ENCODE data around the gene CLDN1.

CLDN1 gene

DNA sequence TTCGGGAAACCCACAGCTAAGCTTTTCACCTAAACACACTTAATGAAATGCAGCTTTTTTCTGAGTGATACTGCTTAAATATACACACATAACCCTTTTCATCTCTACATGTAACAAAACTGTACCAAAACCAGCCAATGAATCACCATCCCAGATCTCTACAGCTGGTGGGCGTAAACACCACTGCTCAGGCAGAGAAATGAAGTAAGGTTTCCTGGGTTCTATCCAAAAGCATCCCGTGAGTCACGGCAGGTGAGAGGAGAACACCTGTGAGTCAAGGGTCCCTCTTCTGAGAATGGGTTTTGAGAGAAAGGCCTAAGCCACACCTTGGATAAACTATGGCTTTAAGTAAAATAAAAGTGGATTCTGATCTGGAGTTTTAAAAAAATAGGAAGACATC is 2.6 kb downstream of the CLDN1 start:
- H3K27me3 ChIP-seq (ENCODE audit: control insufficient read depth in 2 of 2, insufficient read depth in 2 of 2, low read length in 2 of 2) = peaks cover 2 to 6% of the 10 kb centered on the region in 2 donors
- H3K9ac ChIP-seq (ENCODE audit: low read depth in 1 of 2, low read length in 2 of 2) = no peak overlapping the region
- H3K27ac ChIP-seq (ENCODE audit: low read depth in 2 of 2, low read length in 2 of 2) = no peak overlapping the region
- H3K36me3 ChIP-seq (ENCODE audit: control insufficient read depth in 2 of 2, insufficient read depth in 2 of 2, low read length in 2 of 2) = no peaks in the 10 kb centered on the region
- H3K9me3 ChIP-seq (ENCODE audit: control insufficient read depth in 2 of 2, low read length in 2 of 2) = no peaks in the 10 kb centered on the region
- peaks cover 10 to 17% of the 10 kb centered on the region in 2 donors for H3K4me1 ChIP-seq (ENCODE audit: control insufficient read depth in 2 of 2, insufficient read depth in 2 of 2, low read length in 2 of 2)
- H3K4me3 ChIP-seq (ENCODE audit: low read length in 2 of 2) = no peak overlapping the region

DNA sequence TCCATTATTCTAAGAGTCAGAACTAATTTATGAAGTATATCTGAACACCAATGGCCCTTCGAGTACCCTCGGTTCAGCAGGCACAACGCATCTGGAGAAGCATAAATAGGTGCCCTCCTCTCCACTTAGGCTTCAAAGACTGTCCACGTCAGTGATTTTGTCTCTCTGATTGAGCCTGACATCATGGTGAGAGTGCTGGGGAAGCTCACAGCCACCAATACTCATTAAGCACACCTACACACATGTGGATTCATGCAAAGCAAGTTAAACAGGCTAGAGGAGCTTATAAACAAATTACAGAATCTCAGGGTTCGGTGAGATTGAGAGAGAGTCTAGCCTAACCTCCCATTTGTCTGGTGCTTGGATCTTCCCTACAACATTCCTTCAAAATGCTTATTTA is 3.6 kb downstream of the CLDN1 start:
- H3K9me3 ChIP-seq (ENCODE audit: control insufficient read depth in 2 of 2, low read length in 2 of 2) = no peaks in the 10 kb centered on the region
- no peak overlapping the region for H3K4me3 ChIP-seq (ENCODE audit: low read length in 2 of 2)
- H3K27me3 ChIP-seq (ENCODE audit: control insufficient read depth in 2 of 2, insufficient read depth in 2 of 2, low read length in 2 of 2) = peaks cover 2 to 6% of the 10 kb centered on the region in 2 donors
- no peak overlapping the region for H3K27ac ChIP-seq (ENCODE audit: low read depth in 2 of 2, low read length in 2 of 2)
- H3K9ac ChIP-seq (ENCODE audit: low read depth in 1 of 2, low read length in 2 of 2) = no peak overlapping the region
- no peaks in the 10 kb centered on the region for H3K36me3 ChIP-seq (ENCODE audit: control insufficient read depth in 2 of 2, insufficient read depth in 2 of 2, low read length in 2 of 2)
- peaks cover 10 to 17% of the 10 kb centered on the region in 2 donors for H3K4me1 ChIP-seq (ENCODE audit: control insufficient read depth in 2 of 2, insufficient read depth in 2 of 2, low read length in 2 of 2)

DNA sequence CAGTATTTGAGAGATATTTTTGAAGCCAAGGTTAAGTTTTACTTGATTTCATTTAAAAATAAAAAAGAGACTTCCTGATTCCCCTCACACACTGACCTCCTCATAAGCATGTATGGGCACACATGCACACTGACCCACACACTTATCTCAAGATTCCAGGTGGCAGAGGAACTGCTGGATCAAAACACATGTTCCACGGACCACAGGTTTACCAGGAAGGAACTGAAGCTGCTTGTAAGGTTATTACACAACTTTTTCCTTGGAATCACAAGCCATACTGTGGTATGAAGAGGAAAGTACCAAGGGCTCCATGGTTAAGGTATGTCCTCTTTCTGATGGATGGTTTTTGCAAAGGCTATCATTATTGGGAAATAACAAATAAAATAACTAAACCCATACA is 7.5 kb downstream of the CLDN1 start:
- H3K27ac ChIP-seq (ENCODE audit: low read depth in 2 of 2, low read length in 2 of 2) = no peak overlapping the region
- H3K27me3 ChIP-seq (ENCODE audit: control insufficient read depth in 2 of 2, insufficient read depth in 2 of 2, low read length in 2 of 2) = no peaks in the 10 kb centered on the region
- no peak overlapping the region for H3K4me3 ChIP-seq (ENCODE audit: low read length in 2 of 2)
- H3K36me3 ChIP-seq (ENCODE audit: control insufficient read depth in 2 of 2, insufficient read depth in 2 of 2, low read length in 2 of 2) = no peaks in the 10 kb centered on the region
- no peaks in the 10 kb centered on the region for H3K9me3 ChIP-seq (ENCODE audit: control insufficient read depth in 2 of 2, low read length in 2 of 2)
- H3K9ac ChIP-seq (ENCODE audit: low read depth in 1 of 2, low read length in 2 of 2) = no peak overlapping the region
- no peaks in the 10 kb centered on the region for H3K4me1 ChIP-seq (ENCODE audit: control insufficient read depth in 2 of 2, insufficient read depth in 2 of 2, low read length in 2 of 2)

DNA sequence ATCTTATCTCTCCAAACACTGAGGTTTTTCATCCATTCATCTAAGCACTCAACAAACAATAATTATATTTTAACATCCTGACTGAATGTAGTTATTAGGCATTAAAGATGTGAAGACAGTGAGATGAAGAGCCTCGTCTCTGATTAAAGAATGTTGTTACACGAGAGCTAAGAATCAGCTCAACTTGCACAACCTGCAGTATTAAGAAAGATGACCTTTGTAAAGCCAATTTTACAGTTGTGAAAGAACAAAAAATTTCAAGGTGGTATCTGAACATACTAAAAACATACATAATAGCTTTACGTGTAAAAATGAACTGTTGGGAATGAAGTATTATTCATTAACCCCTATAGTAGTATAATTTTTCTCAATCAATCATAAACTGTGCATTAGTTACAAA is 12.8 kb downstream of the CLDN1 start:
- Histone ChIP-seq H3K27ac (ENCODE audit: low read depth in 2 of 2, low read length in 2 of 2) (no peak overlapping the region), H3K4me3 (ENCODE audit: low read length in 2 of 2) (no peak overlapping the region), H3K27me3 (ENCODE audit: control insufficient read depth in 2 of 2, insufficient read depth in 2 of 2, low read length in 2 of 2) (no peaks in the 10 kb centered on the region), H3K36me3 (ENCODE audit: control insufficient read depth in 2 of 2, insufficient read depth in 2 of 2, low read length in 2 of 2) (no peaks in the 10 kb centered on the region), H3K4me1 (ENCODE audit: control insufficient read depth in 2 of 2, insufficient read depth in 2 of 2, low read length in 2 of 2) (peaks cover 0 to 2% of the 10 kb centered on the region in 2 donors), H3K9me3 (ENCODE audit: control insufficient read depth in 2 of 2, low read length in 2 of 2) (no peaks in the 10 kb centered on the region), H3K9ac (ENCODE audit: low read depth in 1 of 2, low read length in 2 of 2) (no peak overlapping the region)

DNA sequence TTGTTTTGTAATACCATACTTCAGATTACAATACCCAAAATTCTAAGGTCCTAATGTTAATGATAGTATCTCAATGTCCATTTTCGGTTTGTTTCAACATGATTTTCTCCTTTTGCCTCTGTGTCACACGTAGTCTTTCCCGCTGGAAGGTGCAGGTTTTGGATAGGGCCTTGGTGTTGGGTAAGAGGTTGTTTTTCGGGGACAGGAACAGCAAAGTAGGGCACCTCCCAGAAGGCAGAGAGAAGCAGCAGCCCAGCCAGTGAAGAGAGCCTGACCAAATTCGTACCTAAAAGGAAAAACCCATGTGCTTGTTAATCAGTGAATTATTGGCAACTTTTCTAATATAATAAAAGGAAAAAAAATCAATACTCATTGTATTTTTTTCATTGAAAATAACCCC is 14.1 kb downstream of the CLDN1 start:
- H3K9me3 ChIP-seq (ENCODE audit: control insufficient read depth in 2 of 2, low read length in 2 of 2) = no peaks in the 10 kb centered on the region
- no peaks in the 10 kb centered on the region for H3K27me3 ChIP-seq (ENCODE audit: control insufficient read depth in 2 of 2, insufficient read depth in 2 of 2, low read length in 2 of 2)
- H3K36me3 ChIP-seq (ENCODE audit: control insufficient read depth in 2 of 2, insufficient read depth in 2 of 2, low read length in 2 of 2) = no peaks in the 10 kb centered on the region
- no peak overlapping the region for H3K27ac ChIP-seq (ENCODE audit: low read depth in 2 of 2, low read length in 2 of 2)
- no peak overlapping the region for H3K9ac ChIP-seq (ENCODE audit: low read depth in 1 of 2, low read length in 2 of 2)
- no peak overlapping the region for H3K4me3 ChIP-seq (ENCODE audit: low read length in 2 of 2)
- H3K4me1 ChIP-seq (ENCODE audit: control insufficient read depth in 2 of 2, insufficient read depth in 2 of 2, low read length in 2 of 2) = peaks cover 0 to 2% of the 10 kb centered on the region in 2 donors

DNA sequence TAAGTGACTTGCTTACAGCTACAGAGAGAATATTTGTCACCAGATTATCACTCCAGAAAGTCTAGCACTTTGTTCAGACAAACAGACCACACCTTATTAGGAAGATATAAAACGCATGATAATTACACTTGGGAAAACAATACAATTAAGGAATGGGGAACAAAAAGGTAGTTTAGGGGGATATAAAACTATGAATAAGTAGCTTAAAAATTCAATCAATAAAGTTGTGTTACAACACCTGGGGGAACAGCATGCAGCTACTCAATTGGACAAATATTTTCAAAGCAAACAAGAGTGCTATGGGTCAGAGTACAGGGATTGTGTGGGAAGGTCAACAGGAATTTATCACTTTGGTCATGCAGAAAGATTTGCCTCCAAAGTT is 15.1 kb downstream of the CLDN1 start:
- no peaks in the 10 kb centered on the region for H3K36me3 ChIP-seq (ENCODE audit: control insufficient read depth in 2 of 2, insufficient read depth in 2 of 2, low read length in 2 of 2)
- no peaks in the 10 kb centered on the region for H3K27me3 ChIP-seq (ENCODE audit: control insufficient read depth in 2 of 2, insufficient read depth in 2 of 2, low read length in 2 of 2)
- no peak overlapping the region for H3K4me3 ChIP-seq (ENCODE audit: low read length in 2 of 2)
- no peak overlapping the region for H3K27ac ChIP-seq (ENCODE audit: low read depth in 2 of 2, low read length in 2 of 2)
- H3K4me1 ChIP-seq (ENCODE audit: control insufficient read depth in 2 of 2, insufficient read depth in 2 of 2, low read length in 2 of 2) = peaks cover 0 to 2% of the 10 kb centered on the region in 2 donors
- H3K9me3 ChIP-seq (ENCODE audit: control insufficient read depth in 2 of 2, low read length in 2 of 2) = no peaks in the 10 kb centered on the region
- H3K9ac ChIP-seq (ENCODE audit: low read depth in 1 of 2, low read length in 2 of 2) = no peak overlapping the region

DNA sequence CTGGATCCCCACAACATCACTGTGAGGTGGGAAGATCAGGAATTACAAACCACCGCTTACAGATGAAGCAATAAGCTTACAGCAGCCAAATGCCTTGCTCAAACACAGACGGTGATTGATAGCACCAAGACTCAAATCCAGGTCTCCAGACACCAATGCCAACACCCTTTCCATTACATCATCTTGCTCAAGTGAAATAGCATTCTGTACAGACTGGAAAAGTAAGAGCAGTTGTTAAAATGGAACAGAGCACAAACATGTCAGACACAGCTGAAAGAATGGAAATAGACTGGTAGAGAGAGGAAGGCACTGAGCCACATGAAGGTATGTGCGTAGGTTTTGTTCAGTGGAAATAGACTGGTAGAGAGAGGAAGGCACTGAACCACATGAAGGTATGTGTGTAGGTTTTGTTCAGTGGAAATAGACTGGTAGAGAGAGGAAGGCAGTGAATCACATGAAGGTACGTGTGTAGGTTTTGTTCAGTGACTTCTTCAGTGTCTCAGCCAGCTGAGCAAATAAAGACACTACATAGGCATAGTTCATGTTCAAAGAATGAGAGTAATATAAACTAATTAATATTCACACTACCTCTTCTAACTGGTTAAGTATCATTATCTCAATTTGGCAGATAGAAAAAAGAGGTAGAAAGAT is 15.6 kb downstream of the CLDN1 start:
- no peaks in the 10 kb centered on the region for H3K36me3 ChIP-seq (ENCODE audit: control insufficient read depth in 2 of 2, insufficient read depth in 2 of 2, low read length in 2 of 2)
- no peak overlapping the region for H3K27ac ChIP-seq (ENCODE audit: low read depth in 2 of 2, low read length in 2 of 2)
- no peaks in the 10 kb centered on the region for H3K27me3 ChIP-seq (ENCODE audit: control insufficient read depth in 2 of 2, insufficient read depth in 2 of 2, low read length in 2 of 2)
- no peak overlapping the region for H3K9ac ChIP-seq (ENCODE audit: low read depth in 1 of 2, low read length in 2 of 2)
- peaks cover 0 to 2% of the 10 kb centered on the region in 2 donors for H3K4me1 ChIP-seq (ENCODE audit: control insufficient read depth in 2 of 2, insufficient read depth in 2 of 2, low read length in 2 of 2)
- no peaks in the 10 kb centered on the region for H3K9me3 ChIP-seq (ENCODE audit: control insufficient read depth in 2 of 2, low read length in 2 of 2)
- no peak overlapping the region for H3K4me3 ChIP-seq (ENCODE audit: low read length in 2 of 2)

DNA sequence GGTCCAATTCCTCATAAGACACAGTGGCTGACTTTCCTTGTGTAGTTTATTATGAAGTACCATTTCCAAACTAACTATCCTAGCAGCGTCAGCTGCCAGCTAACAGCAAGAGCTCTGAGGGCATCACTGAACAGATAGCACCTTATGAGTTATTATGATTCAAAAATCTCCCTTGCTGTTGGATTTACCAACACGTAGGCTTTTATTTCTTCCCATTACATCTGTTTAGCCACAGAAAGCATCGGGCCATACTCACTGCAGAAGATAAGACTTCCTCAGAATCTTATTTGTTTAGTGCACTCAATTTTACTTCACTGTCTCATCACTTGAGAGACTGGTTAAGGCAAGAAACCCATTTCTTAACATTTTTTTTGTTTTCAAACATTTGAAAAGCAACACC is 16.2 kb downstream of the CLDN1 start:
- Histone ChIP-seq H3K4me3 (ENCODE audit: low read length in 2 of 2) (no peak overlapping the region), H3K27ac (ENCODE audit: low read depth in 2 of 2, low read length in 2 of 2) (no peak overlapping the region), H3K27me3 (ENCODE audit: control insufficient read depth in 2 of 2, insufficient read depth in 2 of 2, low read length in 2 of 2) (no peaks in the 10 kb centered on the region), H3K36me3 (ENCODE audit: control insufficient read depth in 2 of 2, insufficient read depth in 2 of 2, low read length in 2 of 2) (no peaks in the 10 kb centered on the region), H3K9ac (ENCODE audit: low read depth in 1 of 2, low read length in 2 of 2) (no peak overlapping the region), H3K9me3 (ENCODE audit: control insufficient read depth in 2 of 2, low read length in 2 of 2) (no peaks in the 10 kb centered on the region), H3K4me1 (ENCODE audit: control insufficient read depth in 2 of 2, insufficient read depth in 2 of 2, low read length in 2 of 2) (peaks cover 0 to 2% of the 10 kb centered on the region in 2 donors)

DNA sequence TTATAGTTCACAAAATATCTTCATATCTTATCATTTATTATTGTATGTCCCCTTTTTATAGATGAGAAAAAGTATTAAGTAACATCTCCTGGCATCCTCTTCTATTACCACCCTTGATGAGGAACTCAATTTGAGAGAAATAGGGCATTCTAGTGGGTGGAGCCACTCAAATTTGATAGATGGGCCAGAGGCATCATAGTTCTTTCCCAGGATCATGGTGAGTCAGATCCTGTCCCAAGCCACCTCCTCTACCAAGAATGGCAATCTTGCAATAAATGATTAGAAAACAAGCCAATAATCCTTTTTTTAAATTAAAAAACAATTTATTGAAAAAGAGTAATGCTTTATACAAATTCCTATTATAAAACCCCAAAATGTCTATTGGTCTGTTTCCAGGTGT is 16.8 kb downstream of the CLDN1 start:
- Histone ChIP-seq H3K9ac (ENCODE audit: low read depth in 1 of 2, low read length in 2 of 2) (no peak overlapping the region), H3K27me3 (ENCODE audit: control insufficient read depth in 2 of 2, insufficient read depth in 2 of 2, low read length in 2 of 2) (no peaks in the 10 kb centered on the region), H3K9me3 (ENCODE audit: control insufficient read depth in 2 of 2, low read length in 2 of 2) (no peaks in the 10 kb centered on the region), H3K27ac (ENCODE audit: low read depth in 2 of 2, low read length in 2 of 2) (no peak overlapping the region), H3K36me3 (ENCODE audit: control insufficient read depth in 2 of 2, insufficient read depth in 2 of 2, low read length in 2 of 2) (no peaks in the 10 kb centered on the region), H3K4me3 (ENCODE audit: low read length in 2 of 2) (no peak overlapping the region), H3K4me1 (ENCODE audit: control insufficient read depth in 2 of 2, insufficient read depth in 2 of 2, low read length in 2 of 2) (peaks cover 0 to 2% of the 10 kb centered on the region in 2 donors)

DNA sequence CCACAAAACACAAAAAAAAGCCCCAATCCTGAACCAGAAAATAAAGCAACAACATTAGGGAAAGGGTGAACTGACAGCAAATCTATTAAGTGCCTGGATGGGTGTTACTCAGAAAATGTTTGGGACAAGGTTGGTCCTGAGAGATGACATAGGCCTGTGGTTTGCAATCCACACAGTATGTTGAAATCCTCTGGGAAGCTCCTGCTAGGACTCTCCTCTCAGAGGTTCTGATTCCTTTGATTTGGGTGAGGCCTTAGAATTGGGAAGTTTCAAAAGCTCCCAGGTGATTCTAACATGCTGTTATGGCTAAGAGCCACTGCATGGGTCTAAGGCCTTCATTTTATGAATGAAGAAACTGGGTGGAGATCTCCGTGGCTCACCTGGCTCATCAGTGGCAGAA is 18.4 kb downstream of the CLDN1 start:
- no peak overlapping the region for H3K9ac ChIP-seq (ENCODE audit: low read depth in 1 of 2, low read length in 2 of 2)
- no peaks in the 10 kb centered on the region for H3K9me3 ChIP-seq (ENCODE audit: control insufficient read depth in 2 of 2, low read length in 2 of 2)
- no peaks in the 10 kb centered on the region for H3K27me3 ChIP-seq (ENCODE audit: control insufficient read depth in 2 of 2, insufficient read depth in 2 of 2, low read length in 2 of 2)
- H3K27ac ChIP-seq (ENCODE audit: low read depth in 2 of 2, low read length in 2 of 2) = no peak overlapping the region
- H3K4me3 ChIP-seq (ENCODE audit: low read length in 2 of 2) = no peak overlapping the region
- peaks cover 0 to 2% of the 10 kb centered on the region in 2 donors for H3K4me1 ChIP-seq (ENCODE audit: control insufficient read depth in 2 of 2, insufficient read depth in 2 of 2, low read length in 2 of 2)
- H3K36me3 ChIP-seq (ENCODE audit: control insufficient read depth in 2 of 2, insufficient read depth in 2 of 2, low read length in 2 of 2) = no peaks in the 10 kb centered on the region

Measured in mucosa of rectum (tissue), 2 donors.